IMR-90 (cell line): ENCODE results near the gene KAZALD1. TPM values are rescaled to one million over a fixed set of nuclear protein-coding genes. Genes with fewer than 3 reads are reported as not detected.

ENCODE experiments used
- ATAC-seq: fragments of 200-7000 bp; cut with Tn5 transposase; 2 replicates; pipeline ENCODE4 v1.9.1; 2020; ENCODE audit warnings: low read depth, mild to moderate bottlenecking, moderate library complexity
- BruUV-seq: library from RNA; stranded (reverse); fragments of 400-500 nt; replicated peaks from 2 replicates; lab custom pipeline; 2021; lab: Mats Ljungman, UMichigan
- CTCF ChIA-PET: fragments of 300-600 bp; formaldehyde crosslinking; extraction: SDS; loops from one replicate; lab custom pipeline; 2021; ENCODE audit warnings: antibody characterized with exemption; lab: Yijun Ruan, JAX
- POLR2A ChIA-PET: fragments of 300-600 bp; sonication (Branson Sonifier 250); formaldehyde crosslinking; loops from one replicate; lab custom pipeline; 2022; ENCODE audit warnings: antibody characterized with exemption; ENCODE audit not compliant: unreplicated experiment; lab: Charles Lee
- DNase-seq: peaks from one replicate; pipeline ENCODE4 v3.0.0; 2013
- H2AFZ ChIP-seq: replicated peaks from 2 replicates; pipeline ENCODE3; 2013; ENCODE audit warnings: low read length, mild to moderate bottlenecking; ENCODE audit not compliant: poor library complexity
- H2AK5ac ChIP-seq: 2 replicates; pipeline ENCODE4 v1.6.1; 2013; ENCODE audit warnings: low read depth, low read length, inconsistent platforms
- H2AK9ac ChIP-seq: replicated peaks from 2 replicates; pipeline ENCODE3; 2013; ENCODE audit warnings: mild to moderate bottlenecking, low read depth, low read length, moderate library complexity; ENCODE audit not compliant: poor library complexity
- H2BK120ac ChIP-seq: 2 replicates; pipeline ENCODE4 v1.6.1; 2013; ENCODE audit warnings: low read depth, low read length, inconsistent platforms
- H2BK15ac ChIP-seq: 3 replicates; pipeline ENCODE4 v1.6.1; 2013; ENCODE audit warnings: low read depth, low read length, inconsistent platforms
- H2BK20ac ChIP-seq: 2 replicates; pipeline ENCODE4 v1.6.1; 2013; ENCODE audit warnings: low read depth, mild to moderate bottlenecking, inconsistent platforms, low read length, moderate library complexity
- H2BK5ac ChIP-seq: 2 replicates; pipeline ENCODE4 v1.6.1; 2013; ENCODE audit warnings: mild to moderate bottlenecking, low read depth, low read length, inconsistent platforms; ENCODE audit not compliant: poor library complexity, severe bottlenecking
- H3K14ac ChIP-seq: replicated peaks from 2 replicates; pipeline ENCODE4 v1.6.1; 2013; ENCODE audit warnings: low read depth, low read length, inconsistent platforms
- H3K18ac ChIP-seq: 2 replicates; pipeline ENCODE4 v1.6.1; 2013; ENCODE audit warnings: low read depth, low read length, control low read depth
- H3K23ac ChIP-seq: 2 replicates; pipeline ENCODE4 v1.6.1; 2013; ENCODE audit warnings: low read depth, low read length, inconsistent platforms
- H3K27ac ChIP-seq: 2 replicates; pipeline ENCODE4 v1.5.1; 2013; ENCODE audit warnings: mild to moderate bottlenecking, control low read depth, low read length; ENCODE audit not compliant: insufficient read depth
- H3K27me3 ChIP-seq: 2 replicates; pipeline ENCODE4 v1.6.1; 2013; ENCODE audit warnings: low read length; ENCODE audit not compliant: control insufficient read depth, insufficient read depth
- H3K36me3 ChIP-seq: 2 replicates; pipeline ENCODE4 v1.6.1; 2013; ENCODE audit warnings: low read length, mixed read lengths; ENCODE audit not compliant: control insufficient read depth, insufficient read depth
- H3K4ac ChIP-seq: 2 replicates; pipeline ENCODE4 v1.6.1; 2013; ENCODE audit warnings: low read depth, low read length, inconsistent platforms
- H3K4me1 ChIP-seq: 2 replicates; pipeline ENCODE4 v1.6.1; 2013; ENCODE audit warnings: low read length, mixed read lengths; ENCODE audit not compliant: control insufficient read depth, insufficient read depth
- H3K4me2 ChIP-seq: 2 replicates; pipeline ENCODE4 v1.6.1; 2013; ENCODE audit warnings: low read depth, mild to moderate bottlenecking, control low read depth, low read length, moderate library complexity
- H3K4me3 ChIP-seq: 2 replicates; pipeline ENCODE4 v1.5.1; 2013; ENCODE audit warnings: low read depth, mild to moderate bottlenecking, control low read depth, low read length, moderate library complexity; ENCODE audit not compliant: insufficient read depth
- H3K56ac ChIP-seq: 2 replicates; pipeline ENCODE4 v1.6.1; 2013; ENCODE audit warnings: low read length, inconsistent platforms; ENCODE audit not compliant: insufficient read depth; ENCODE audit errors: extremely low read depth
- H3K79me1 ChIP-seq, 2 experiments: 2 replicates each; pipeline ENCODE4 v1.6.1; 2013; ENCODE audit warnings: low read length in 2 of 2, inconsistent platforms in 1 of 2, low read depth in 1 of 2
- H3K9ac ChIP-seq: 2 replicates; pipeline ENCODE4 v1.6.1; 2013; ENCODE audit warnings: low read depth, low read length, control low read depth
- H3K9me1 ChIP-seq: 2 replicates; pipeline ENCODE4 v1.6.1; 2013; ENCODE audit warnings: low read length, inconsistent platforms; ENCODE audit not compliant: insufficient read depth
- H3K9me3 ChIP-seq: 2 replicates; pipeline ENCODE4 v1.6.1; 2013; ENCODE audit warnings: low read length; ENCODE audit not compliant: control insufficient read depth, insufficient read depth
- H4K20me1 ChIP-seq: 2 replicates; pipeline ENCODE4 v1.6.1; 2013; ENCODE audit warnings: low read length, inconsistent platforms; ENCODE audit not compliant: insufficient read depth
- H4K5ac ChIP-seq: 2 replicates; pipeline ENCODE4 v1.6.1; 2013; ENCODE audit warnings: mild to moderate bottlenecking, low read depth, low read length, control low read depth
- H4K8ac ChIP-seq, 2 experiments: 2 replicates each; pipeline ENCODE4 v1.6.1; 2013; ENCODE audit warnings: low read depth in 2 of 2, low read length in 2 of 2, control low read depth in 1 of 2, inconsistent platforms in 1 of 2
- H4K91ac ChIP-seq: 2 replicates; pipeline ENCODE4 v1.6.1; 2013; ENCODE audit warnings: low read depth, low read length, inconsistent platforms; ENCODE audit not compliant: insufficient read depth
- CEBPB ChIP-seq: IDR thresholded peaks from 2 replicates; pipeline ENCODE4 v1.6.1; 2012; ENCODE audit warnings: low read depth, low read length, improper control_type of control experiment
- CHD1 ChIP-seq: IDR thresholded peaks from 2 replicates; pipeline ENCODE4 v1.6.1; 2012; ENCODE audit warnings: low read depth, low read length, improper control_type of control experiment
- CTCF ChIP-seq: conservative IDR thresholded peaks from 2 replicates; pipeline ENCODE4 v1.5.1; 2012; ENCODE audit warnings: mild to moderate bottlenecking, low read depth, low read length, improper control_type of control experiment
- ELK1 ChIP-seq: fragments of 150-350 bp; IDR thresholded peaks from 2 replicates; pipeline ENCODE4 v1.6.1; 2016; ENCODE audit warnings: low read depth, mild to moderate bottlenecking, low read length, moderate library complexity, borderline replicate concordance
- FOS ChIP-seq: fragments of 150-350 bp; IDR thresholded peaks from 2 replicates; pipeline ENCODE4 v1.6.1; 2016; ENCODE audit warnings: low read depth, low read length
- MAFK ChIP-seq: IDR thresholded peaks from 2 replicates; pipeline ENCODE4 v1.6.1; 2012; ENCODE audit warnings: low read depth, low read length, improper control_type of control experiment
- MAZ ChIP-seq: IDR thresholded peaks from 2 replicates; pipeline ENCODE4 v1.6.1; 2012; ENCODE audit warnings: low read depth, mild to moderate bottlenecking, low read length, improper control_type of control experiment, moderate library complexity, borderline replicate concordance
- MXI1 ChIP-seq: IDR thresholded peaks from 2 replicates; pipeline ENCODE4 v1.6.1; 2012; ENCODE audit warnings: low read depth, mild to moderate bottlenecking, low read length, moderate library complexity, borderline replicate concordance
- NFE2L2 ChIP-seq: fragments of 150-350 bp; IDR thresholded peaks from 2 replicates; pipeline ENCODE4 v1.6.1; 2016; ENCODE audit warnings: low read depth, mild to moderate bottlenecking, low read length
- SMC3 ChIP-seq: fragments of 150-350 bp; IDR thresholded peaks from 2 replicates; pipeline ENCODE4 v1.6.1; 2016; ENCODE audit warnings: low read depth, mild to moderate bottlenecking, antibody characterized with exemption, low read length, moderate library complexity
- USF2 ChIP-seq: fragments of 150-350 bp; IDR thresholded peaks from 2 replicates; pipeline ENCODE4 v1.6.1; 2017; ENCODE audit warnings: mild to moderate bottlenecking, antibody characterized with exemption, low read length, low read depth
- WGBS, 2 experiments: methylation state at CpG; one replicate each; pipeline versions ENCODE4 v1.1.5 to v1.1.7; 2013; ENCODE audit warnings: missing lambda C conversion rate in 2 of 2; ENCODE audit not compliant: insufficient read length in 1 of 2; ENCODE audit errors: extremely low coverage in 2 of 2; 5-methylcytosine and 5-hydroxymethylcytosine counted together
- dilution Hi-C: fragments of 300-500 bp; cut with HindIII; formaldehyde crosslinking; loops from one replicate; pipeline ENCODE4 v1.14.3; 2018; ENCODE audit warnings: low sequenced_read_pairs; ENCODE audit not compliant: unreplicated experiment
- in situ Hi-C: fragments of 300-500 bp; cut with MboI; formaldehyde crosslinking; loops from 3 replicates; pipeline ENCODE4 v1.14.3; 2019; ENCODE audit warnings: low sequenced_read_pairs, inconsistent platforms, mixed read lengths
- intact Hi-C: fragments of 100-400 bp; cut with micrococcal nuclease; formaldehyde crosslinking; loops from 2 replicates; pipeline ENCODE4 v1.10.0; 2022
- polyA plus RNA-seq, 3 experiments: library from polyadenylated mRNA; depleted of rRNA; stranded (reverse); fragments of >200 nt; gene quantifications; 2 replicates each; pipeline ENCODE4 v1.2.3, GENCODE V29; 2012; ENCODE audit warnings: low replicate concordance in 1 of 3
- total RNA-seq: library from RNA; depleted of rRNA; stranded (reverse); fragments of >200 nt; gene quantifications from 2 replicates; pipeline ENCODE4 v1.2.3, GENCODE V29; 2012

The KAZALD1 gene
- total and polyA plus RNA-seq, 2 of the 4 experiments (the other 2 are of a cell fraction), result 9.1 to 18.6 TPM

- H3K27ac ChIP-seq, result no peak overlapping the region
- H2AFZ ChIP-seq, result no peak overlapping the region
- no peak overlapping the region for H3K14ac ChIP-seq
- intact Hi-C loops (no loop called here), dilution Hi-C loops (no loop called here), in situ Hi-C loops (no loop called here)
- no peak for DNase-seq
- POLR2A ChIA-PET, result no interaction called here
- no peaks in the 10 kb centered on the region for H3K4me1 ChIP-seq
- H4K20me1 ChIP-seq, result no peaks in the 10 kb centered on the region
- no CpG with 5 or more reads among the region's 2 CpGs for WGBS, 2 experiments
- no peak overlapping the region for H2AK5ac ChIP-seq
- no peak overlapping the region for H3K56ac ChIP-seq
- no peak overlapping the region for H4K91ac ChIP-seq
- H3K9ac ChIP-seq, result no peak overlapping the region
- no peaks in the 10 kb centered on the region for H3K36me3 ChIP-seq
- CTCF ChIA-PET, result no interaction called here
- no peak overlapping the region for H4K5ac ChIP-seq
- no peak overlapping the region for H4K8ac ChIP-seq
- peaks cover 67% of the 10 kb centered on the region for H3K27me3 ChIP-seq
- H3K23ac ChIP-seq, result no peak overlapping the region
- H2BK15ac ChIP-seq, result no peak overlapping the region
- no peak overlapping the region for H2BK5ac ChIP-seq
- BruUV-seq, result no TSS peak
- H3K4me2 ChIP-seq, result no peak overlapping the region
- H3K9me1 ChIP-seq, result no peaks in the 10 kb centered on the region
- H3K18ac ChIP-seq, result no peak overlapping the region
- H2BK20ac ChIP-seq, result no peak overlapping the region
- no peak overlapping the region for H3K4me3 ChIP-seq
- TF ChIP-seq NFE2L2 (no peak), CEBPB (no peak), ELK1 (no peak), MAZ (no peak), CTCF (no peak), CHD1 (no peak), MXI1 (no peak), USF2 (no peak), FOS (no peak), MAFK (no peak), SMC3 (no peak)
- no peaks in the 10 kb centered on the region for H3K79me1 ChIP-seq
- no peak overlapping the region for H2BK120ac ChIP-seq
- H2AK9ac ChIP-seq, result no peak overlapping the region
- no peaks in the 10 kb centered on the region for H3K9me3 ChIP-seq
- ATAC-seq, result no peak
- H3K4ac ChIP-seq, result no peak overlapping the region
Measured at GRCh38 chr10:101113890-101114403, 52.2 kb downstream of the KAZALD1 start.
